H1 (cell line): ENCODE measurements around the gene PPP1R17. TPM values are rescaled to one million over a fixed set of nuclear protein-coding genes. Genes with fewer than 3 reads are reported as not detected.
A peak's percentile ranks its signal among the peaks of the same experiment; 100 is the strongest.

Experiments used
- CTCF ChIA-PET: fragments of 300-600 bp; sonication (Branson Sonifier 250); formaldehyde crosslinking; loops from one replicate; lab custom pipeline; 2021; ENCODE audit not compliant: partially characterized antibody; lab: Charles Lee
- POLR2A ChIA-PET: fragments of 300-600 bp; sonication (Branson Sonifier 250); formaldehyde crosslinking; loops from one replicate; lab custom pipeline; 2021; ENCODE audit warnings: inconsistent platforms; ENCODE audit not compliant: partially characterized antibody; lab: Charles Lee
- DNase-seq, 2 experiments: peaks; one replicate each; pipeline versions ENCODE4 v3.0.0 to v3.0.0-alpha.2; 2010 to 2022; ENCODE audit warnings: low spot score in 2 of 2, low read depth in 1 of 2, mixed read lengths in 1 of 2
- FAIRE-seq: peaks from 2 replicates; lab custom pipeline; 2011; peaks lifted over from hg19 to GRCh38; lab: Jason Lieb, UNC
- H2AFZ ChIP-seq: 2 replicates; pipeline ENCODE4 v1.8.1; 2012; ENCODE audit warnings: low read length, inconsistent platforms
- H2AK5ac ChIP-seq: 2 replicates; pipeline ENCODE4 v1.6.1; 2013; ENCODE audit warnings: low read depth, low read length
- H2BK120ac ChIP-seq: replicated peaks from 2 replicates; pipeline ENCODE3; 2013; ENCODE audit warnings: low read depth, low read length, inconsistent platforms
- H2BK12ac ChIP-seq: 2 replicates; pipeline ENCODE4 v1.6.1; 2013; ENCODE audit warnings: low read depth, low read length
- H2BK15ac ChIP-seq: 2 replicates; pipeline ENCODE4 v1.6.1; 2013; ENCODE audit warnings: low read length
- H2BK20ac ChIP-seq: 2 replicates; pipeline ENCODE4 v1.6.1; 2013; ENCODE audit warnings: low read length
- H2BK5ac ChIP-seq: 2 replicates; pipeline ENCODE4 v1.6.1; 2013; ENCODE audit warnings: low read depth, low read length
- H3K14ac ChIP-seq: 2 replicates; pipeline ENCODE4 v1.6.1; 2013; ENCODE audit warnings: inconsistent platforms; ENCODE audit not compliant: insufficient read length
- H3K18ac ChIP-seq: 2 replicates; pipeline ENCODE4 v1.6.1; 2013; ENCODE audit warnings: low read length; ENCODE audit errors: extremely low read depth
- H3K23ac ChIP-seq: 2 replicates; pipeline ENCODE4 v1.6.1; 2013; ENCODE audit warnings: inconsistent platforms; ENCODE audit not compliant: insufficient read length
- H3K23me2 ChIP-seq: 2 replicates; pipeline ENCODE4 v1.6.1; 2013; ENCODE audit warnings: low read depth, low read length
- H3K27ac ChIP-seq: 2 replicates; pipeline ENCODE4 v1.6.1; 2011; ENCODE audit warnings: low read depth, low read length, inconsistent platforms
- H3K27me3 ChIP-seq, 4 experiments: replicated peaks in 1 of 4; 1 replicate in 1 of 4; 2 replicates in 3 of 4; pipeline versions ENCODE4 v1.6.1 to v1.8.1; 2011 to 2013; ENCODE audit warnings: low read length in 3 of 4, mild to moderate bottlenecking in 3 of 4, inconsistent platforms in 2 of 4, mixed read lengths in 2 of 4, moderate library complexity in 1 of 4; ENCODE audit not compliant: control insufficient read depth in 3 of 4, insufficient read depth in 3 of 4; ENCODE audit errors: extremely low read depth in 1 of 4
- H3K36me3 ChIP-seq, 4 experiments: 2 replicates each; pipeline versions ENCODE4 v1.6.1 to v1.8.1; 2011 to 2013; ENCODE audit warnings: mild to moderate bottlenecking in 4 of 4, low read length in 3 of 4, moderate library complexity in 2 of 4, control low read depth in 1 of 4, inconsistent platforms in 1 of 4; ENCODE audit not compliant: insufficient read depth in 4 of 4, control insufficient read depth in 2 of 4
- H3K4ac ChIP-seq: replicated peaks from 2 replicates; pipeline ENCODE3; 2013; ENCODE audit warnings: low read length, low read depth, mixed read lengths, inconsistent platforms; ENCODE audit not compliant: insufficient read length
- H3K4me1 ChIP-seq, 4 experiments: replicated peaks in 1 of 4; 1 replicate in 1 of 4; 2 replicates in 3 of 4; pipeline versions ENCODE4 v1.6.1 to v1.8.1; 2011 to 2013; ENCODE audit warnings: low read length in 3 of 4, inconsistent platforms in 2 of 4, mixed read lengths in 1 of 4; ENCODE audit not compliant: insufficient read depth in 4 of 4, control insufficient read depth in 3 of 4
- H3K4me2 ChIP-seq, 2 experiments: 2 replicates each; pipeline versions ENCODE4 v1.6.1 to v1.8.1; 2011 to 2013; ENCODE audit warnings: low read depth in 2 of 2, low read length in 2 of 2, control low read depth in 1 of 2, inconsistent platforms in 1 of 2, mild to moderate bottlenecking in 1 of 2; ENCODE audit not compliant: insufficient read depth in 1 of 2
- H3K4me3 ChIP-seq, 4 experiments: fragments of 200-600, 300-600 bp in 1 of 4; sonication (generic), shearing (Covaris generic), sonication (Bioruptor Twin) in 1 of 4; 2 replicates each; pipeline versions ENCODE4 v1.5.1 to v1.8.1; 2011 to 2016; ENCODE audit warnings: low read length in 4 of 4, low read depth in 3 of 4, control low read depth in 2 of 4, inconsistent platforms in 2 of 4, mild to moderate bottlenecking in 2 of 4, mixed read lengths in 1 of 4, moderate library complexity in 1 of 4; ENCODE audit not compliant: insufficient read depth in 2 of 4; ENCODE audit errors: extremely low read depth in 1 of 4
- H3K56ac ChIP-seq: replicated peaks from 2 replicates; pipeline ENCODE3; 2013; ENCODE audit warnings: low read depth, mild to moderate bottlenecking, mixed read lengths, low read length, inconsistent platforms; ENCODE audit not compliant: insufficient read length
- H3K79me1 ChIP-seq: 2 replicates; pipeline ENCODE4 v1.6.1; 2013; ENCODE audit warnings: low read depth, low read length, control low read depth
- H3K79me2 ChIP-seq, 2 experiments: 2 replicates each; pipeline versions ENCODE4 v1.6.1 to v1.8.1; 2012 to 2013; ENCODE audit warnings: low read length in 2 of 2, mild to moderate bottlenecking in 2 of 2, inconsistent platforms in 1 of 2; ENCODE audit not compliant: insufficient read depth in 2 of 2, control insufficient read depth in 1 of 2
- H3K9ac ChIP-seq, 4 experiments: replicated peaks in 1 of 4; 1 replicate in 1 of 4; 2 replicates in 3 of 4; pipeline versions ENCODE4 v1.6.1 to v1.8.1; 2011 to 2013; ENCODE audit warnings: low read depth in 3 of 4, low read length in 3 of 4, control low read depth in 2 of 4, mild to moderate bottlenecking in 2 of 4, moderate library complexity in 2 of 4, inconsistent platforms in 1 of 4; ENCODE audit errors: extremely low read depth in 1 of 4
- H3K9me3 ChIP-seq, 2 experiments: 2 replicates each; pipeline versions ENCODE4 v1.6.1 to v1.8.1; 2012 to 2013; ENCODE audit warnings: mild to moderate bottlenecking in 2 of 2, moderate library complexity in 2 of 2, control low read depth in 1 of 2, inconsistent platforms in 1 of 2, low read depth in 1 of 2, low read length in 1 of 2, mixed read lengths in 1 of 2; ENCODE audit not compliant: insufficient read depth in 2 of 2
- H4K20me1 ChIP-seq, 2 experiments: replicated peaks in 1 of 2; 2 replicates each; pipeline versions ENCODE3 to v1.8.1; 2011 to 2013; ENCODE audit warnings: inconsistent platforms in 2 of 2, low read length in 2 of 2, mild to moderate bottlenecking in 1 of 2; ENCODE audit not compliant: insufficient read depth in 2 of 2, control insufficient read depth in 1 of 2
- H4K5ac ChIP-seq: 2 replicates; pipeline ENCODE4 v1.6.1; 2013; ENCODE audit warnings: low read length, low read depth, mixed read lengths, inconsistent platforms; ENCODE audit not compliant: insufficient read length
- H4K8ac ChIP-seq: 2 replicates; pipeline ENCODE4 v1.8.0; 2013; ENCODE audit warnings: mild to moderate bottlenecking, moderate library complexity, low read length, inconsistent platforms; ENCODE audit not compliant: insufficient read depth; ENCODE audit errors: extremely low read depth
- H4K91ac ChIP-seq: replicated peaks from 2 replicates; pipeline ENCODE3; 2013; ENCODE audit warnings: low read length, mixed read lengths, inconsistent platforms; ENCODE audit not compliant: insufficient read length
- ASH2L ChIP-seq: fragments of 200-600, 300-600 bp; sonication (generic); IDR thresholded peaks from one replicate; pipeline ENCODE4 v1.7.1; 2017; ENCODE audit warnings: low read length
- CBX5 ChIP-seq: fragments of 300-800, 300-1000 bp; sonication (generic); IDR thresholded peaks from 2 replicates; pipeline ENCODE4 v1.7.1; 2016; ENCODE audit warnings: antibody characterized with exemption, low read length, low read depth
- CTBP2 ChIP-seq: IDR thresholded peaks from 2 replicates; pipeline ENCODE4 v1.7.0; 2011; ENCODE audit warnings: borderline replicate concordance, mild to moderate bottlenecking, moderate library complexity, mixed read lengths, low read length; ENCODE audit not compliant: insufficient read depth, insufficient read length
- E2F6 ChIP-seq: IDR thresholded peaks from 2 replicates; pipeline ENCODE4 v1.6.1; 2012; ENCODE audit warnings: inconsistent platforms
- EP300 ChIP-seq, 2 experiments: IDR thresholded peaks; 1 replicate in 1 of 2; 2 replicates in 1 of 2; pipeline ENCODE4 v1.6.1; 2011 to 2012; ENCODE audit warnings: low read depth in 2 of 2, low read length in 2 of 2, mild to moderate bottlenecking in 2 of 2, borderline replicate concordance in 1 of 2, inconsistent platforms in 1 of 2, moderate library complexity in 1 of 2
- KDM5A ChIP-seq: fragments of 200-600 bp; IDR thresholded peaks from 2 replicates; pipeline ENCODE4 v1.7.1; 2012; ENCODE audit warnings: mild to moderate bottlenecking, low read length, inconsistent platforms, mixed read lengths
- PHF8 ChIP-seq: fragments of 200-600 bp; sonication (generic); conservative IDR thresholded peaks from 2 replicates; pipeline ENCODE4 v1.7.1; 2012; ENCODE audit warnings: low read depth, mild to moderate bottlenecking, inconsistent platforms, low read length, moderate library complexity
- RAD21 ChIP-seq, 2 experiments: IDR thresholded peaks in 1 of 2; conservative IDR thresholded peaks in 1 of 2; 2 replicates each; pipeline ENCODE4 v1.6.1; 2011; ENCODE audit warnings: low read depth in 2 of 2, low read length in 2 of 2, improper control_type of control experiment in 1 of 2, inconsistent platforms in 1 of 2, mild to moderate bottlenecking in 1 of 2, moderate library complexity in 1 of 2
- SAP30 ChIP-seq: fragments of 300-600 bp; sonication (generic); IDR thresholded peaks from 2 replicates; pipeline ENCODE4 v1.7.1; 2012; ENCODE audit warnings: low read length, moderate library complexity, mild to moderate bottlenecking, inconsistent platforms; ENCODE audit not compliant: insufficient read depth, insufficient replicate concordance
- SIN3A ChIP-seq, 2 experiments: IDR thresholded peaks in 1 of 2; conservative IDR thresholded peaks in 1 of 2; 2 replicates each; pipeline ENCODE4 v1.6.1; 2011 to 2012; ENCODE audit warnings: low read length in 2 of 2, improper control_type of control experiment in 1 of 2, low read depth in 1 of 2, mild to moderate bottlenecking in 1 of 2
- SIX5 ChIP-seq: IDR thresholded peaks from 2 replicates; pipeline ENCODE4 v1.6.1; 2011; ENCODE audit warnings: mild to moderate bottlenecking, low read depth, low read length
- WGBS, 2 experiments: shearing (Covaris generic) in 1 of 2; methylation state at CpG; one replicate each; pipeline versions ENCODE4 v1.1.6 to v1.1.7; 2013 to 2015; ENCODE audit warnings: low lambda C conversion rate in 2 of 2, mixed read lengths in 2 of 2, inconsistent platforms in 1 of 2, low coverage in 1 of 2, missing lambda C conversion rate in 1 of 2; ENCODE audit not compliant: insufficient replicate concordance in 2 of 2, insufficient coverage in 1 of 2, insufficient read length in 1 of 2; ENCODE audit errors: extremely low coverage in 1 of 2, missing lambda C conversion rate in 1 of 2; 5-methylcytosine and 5-hydroxymethylcytosine counted together
- polyA plus RNA-seq, 7 experiments: library from polyadenylated mRNA; depleted of rRNA in 3 of 7; stranded (reverse) in 5 of 7; unstranded in 2 of 7; fragments of >200 nt in 5 of 7; fragments of 200-250 nt in 2 of 7; gene quantifications; 1 replicate in 5 of 7; 2 replicates in 1 of 7; 4 replicates in 1 of 7; pipeline versions ENCODE4 v1.2.1 to v1.2.3, GENCODE V29; 2011 to 2013; ENCODE audit warnings: missing spikeins in 2 of 7, mixed read lengths in 2 of 7
- total RNA-seq: library from RNA; stranded (reverse); fragmentation: NEBNext Ultra II Directional; extraction: Animal tissue kit (Norgen Biotek cat#: 25700); gene quantifications from 2 replicates; pipeline ENCODE4 v1.2.1, GENCODE V29; 2021

PPP1R17 gene
- total and polyA plus RNA-seq, 2 of the 8 experiments (the other 6 are each of a cell fraction or from before 2014, with no cell fraction given): 1.5 to 2.5 TPM

GRCh38 chr7:31690935-31691334 lies 3.9 kb downstream of the PPP1R17 start:
- Histone ChIP-seq H4K20me1 (no peaks in the 10 kb centered on the region), H3K27me3 (no peaks in the 10 kb centered on the region), H3K79me1 (no peaks in the 10 kb centered on the region), H3K14ac (no peak overlapping the region), H2BK5ac (0 out of 2 replicates have a peak overlapping the region, but pooled peaks have one; percentile 26), H4K91ac (no peak overlapping the region), H2BK12ac (peak overlapping the region; percentile 30; the same call in 1 of the 2 replicates), H3K9ac (no peak overlapping the region), H3K79me2 (no peaks in the 10 kb centered on the region), H3K36me3 (no peaks in the 10 kb centered on the region; a peak in 1 of 8 replicates), H2AK5ac (no peak overlapping the region), H3K23ac (no peak overlapping the region), H3K18ac (no peak overlapping the region), H3K27ac (no peak overlapping the region), H4K8ac (no peak overlapping the region), H3K4me3 (no peak overlapping the region), H3K4ac (no peak overlapping the region), H3K4me1 (peaks cover 0 to 24% (median 14%) of the 10 kb centered on the region in 4 experiments; a peak in 5 of 7 replicates), H3K23me2 (no peaks in the 10 kb centered on the region), H2AFZ (no peak overlapping the region), H3K9me3 (no peaks in the 10 kb centered on the region), H3K56ac (no peak overlapping the region), H2BK20ac (peak overlapping the region; percentile 4; the same call in 1 of the 2 replicates), H4K5ac (no peak overlapping the region), H3K4me2 (no peak overlapping the region), H2BK15ac (no peak overlapping the region), H2BK120ac (no peak overlapping the region)
- no peak for DNase-seq
- WGBS, 2 experiments: 91% methylated on average over 2 of the region's 2 CpGs; no CpG with 5 or more reads in 1 of the 2 experiments
- POLR2A ChIA-PET: no interaction called here
- no peak for FAIRE-seq
- CTCF ChIA-PET: interaction anchor here (1.0 to 1.5 kb wide), 4 partner anchors 10 to 39 kb away, joined by 3 read pairs; no protein-coding TSS in a partner anchor
- TF ChIP-seq KDM5A: no peak
- no peak for TF ChIP-seq CBX5
- TF ChIP-seq RAD21 (IDR thresholded peaks at IDR 0.05 in 1 of 2, conservative IDR thresholded peaks at IDR 0.05 in 1 of 2; ENCODE audit: low read depth in 2 of 2, low read length in 2 of 2): no peak
- TF ChIP-seq EP300 (IDR thresholded peaks at IDR 0.05; ENCODE audit: borderline replicate concordance in 1 of 2, low read depth in 2 of 2, low read length in 2 of 2): no peak
- TF ChIP-seq SIX5: no peak
- no peak for TF ChIP-seq ASH2L
- no peak for TF ChIP-seq CTBP2
- TF ChIP-seq PHF8: no peak
- no peak for TF ChIP-seq SAP30
- no peak for TF ChIP-seq E2F6
- no peak for TF ChIP-seq SIN3A (conservative IDR thresholded peaks at IDR 0.05 in 1 of 2, IDR thresholded peaks at IDR 0.05 in 1 of 2; ENCODE audit: low read depth in 1 of 2, low read length in 2 of 2)
